Suprapubic skin (tissue), 4 donors: Measurements from ENCODE around the gene MAIP1.

Source experiments
- POLR2A ChIP-seq, 2 donors: fragments of 450-650 bp; IDR thresholded peaks; one replicate each; pipeline ENCODE4 v1.6.1; 2017; ENCODE audit warnings: antibody characterized with exemption in 2 of 2, mild to moderate bottlenecking in 2 of 2, moderate library complexity in 2 of 2
- POLR2AphosphoS5 ChIP-seq, 3 donors: sonication (generic); formaldehyde crosslinking; IDR thresholded peaks; one replicate each; pipeline ENCODE4 v1.6.1; 2017; ENCODE audit warnings: antibody characterized with exemption in 3 of 3
- TF ChIP-seq, protein P1 (sequence below), 2 donors: fragments of 200-600 bp in 1 of 2; fragments of 450-650 bp in 1 of 2; sonication (generic) in 1 of 2; IDR thresholded peaks; one replicate each; pipeline ENCODE4 v1.5.1; 2016 to 2019; ENCODE audit warnings: antibody characterized with exemption in 2 of 2, mild to moderate bottlenecking in 1 of 2, moderate library complexity in 1 of 2

DNA sequence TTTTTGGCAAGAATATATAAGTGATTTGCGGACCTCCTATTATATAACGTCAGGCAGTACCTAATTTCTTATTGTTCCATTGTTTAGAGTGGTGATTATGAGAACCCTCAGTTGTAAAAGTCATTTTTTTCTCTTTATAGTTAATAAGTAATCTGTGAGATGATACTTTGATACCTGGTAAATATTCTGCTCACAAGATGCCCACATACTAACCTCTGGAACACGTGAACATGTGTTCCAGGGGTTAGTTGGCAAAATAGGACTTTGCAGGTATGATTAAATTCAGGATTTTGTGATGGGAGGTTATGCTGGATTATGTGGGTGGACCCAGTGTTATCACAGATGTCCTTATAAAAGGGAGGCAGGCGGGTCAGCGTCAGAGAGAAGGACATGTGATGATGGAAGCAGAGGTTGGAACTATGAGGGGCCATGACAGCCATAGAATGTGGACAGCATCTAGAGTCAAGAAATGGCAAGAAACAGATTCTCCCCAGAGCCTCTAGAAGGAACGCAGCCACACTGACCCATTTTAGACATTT lies 16.8 kb downstream of the MAIP1 start:
- TF ChIP-seq, protein P1, sequence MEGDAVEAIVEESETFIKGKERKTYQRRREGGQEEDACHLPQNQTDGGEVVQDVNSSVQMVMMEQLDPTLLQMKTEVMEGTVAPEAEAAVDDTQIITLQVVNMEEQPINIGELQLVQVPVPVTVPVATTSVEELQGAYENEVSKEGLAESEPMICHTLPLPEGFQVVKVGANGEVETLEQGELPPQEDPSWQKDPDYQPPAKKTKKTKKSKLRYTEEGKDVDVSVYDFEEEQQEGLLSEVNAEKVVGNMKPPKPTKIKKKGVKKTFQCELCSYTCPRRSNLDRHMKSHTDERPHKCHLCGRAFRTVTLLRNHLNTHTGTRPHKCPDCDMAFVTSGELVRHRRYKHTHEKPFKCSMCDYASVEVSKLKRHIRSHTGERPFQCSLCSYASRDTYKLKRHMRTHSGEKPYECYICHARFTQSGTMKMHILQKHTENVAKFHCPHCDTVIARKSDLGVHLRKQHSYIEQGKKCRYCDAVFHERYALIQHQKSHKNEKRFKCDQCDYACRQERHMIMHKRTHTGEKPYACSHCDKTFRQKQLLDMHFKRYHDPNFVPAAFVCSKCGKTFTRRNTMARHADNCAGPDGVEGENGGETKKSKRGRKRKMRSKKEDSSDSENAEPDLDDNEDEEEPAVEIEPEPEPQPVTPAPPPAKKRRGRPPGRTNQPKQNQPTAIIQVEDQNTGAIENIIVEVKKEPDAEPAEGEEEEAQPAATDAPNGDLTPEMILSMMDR (IDR thresholded peaks at IDR 0.05), result no peak
- TF ChIP-seq POLR2AphosphoS5 (IDR thresholded peaks at IDR 0.05) (no peak), POLR2A (IDR thresholded peaks at IDR 0.05) (no peak)
